Rectal smooth muscle tissue (tissue), 1 donor: ENCODE data around the gene SMAD7.

ENCODE experiments used
- H3K27ac ChIP-seq: one replicate; pipeline ENCODE4 v1.7.0; 2013; ENCODE audit warnings: low read depth, low read length, inconsistent platforms
- H3K27me3 ChIP-seq: one replicate; pipeline ENCODE4 v1.7.0; 2013; ENCODE audit warnings: low read length; ENCODE audit not compliant: control insufficient read depth, insufficient read depth
- H3K36me3 ChIP-seq: one replicate; pipeline ENCODE4 v1.7.0; 2013; ENCODE audit warnings: low read length; ENCODE audit not compliant: control insufficient read depth, insufficient read depth
- H3K4me1 ChIP-seq: one replicate; pipeline ENCODE4 v1.7.0; 2013; ENCODE audit warnings: low read length; ENCODE audit not compliant: control insufficient read depth, insufficient read depth
- H3K4me3 ChIP-seq: one replicate; pipeline ENCODE4 v1.7.0; 2013; ENCODE audit warnings: low read length
- H3K9ac ChIP-seq: one replicate; pipeline ENCODE4 v1.7.0; 2013; ENCODE audit warnings: low read length

The SMAD7 gene

GRCh38 chr18:48893608-48894600 lies 56.9 kb downstream of the SMAD7 start:
- no peak overlapping the region for H3K27ac ChIP-seq
- H3K27me3 ChIP-seq, result no peaks in the 10 kb centered on the region
- no peaks in the 10 kb centered on the region for H3K4me1 ChIP-seq
- H3K9ac ChIP-seq, result no peak overlapping the region
- no peaks in the 10 kb centered on the region for H3K36me3 ChIP-seq
- H3K4me3 ChIP-seq, result no peak overlapping the region

GRCh38 chr18:48893061-48893607 lies 57.6 kb downstream of the SMAD7 start:
- Histone ChIP-seq H3K9ac (no peak overlapping the region), H3K4me1 (no peaks in the 10 kb centered on the region), H3K27me3 (no peaks in the 10 kb centered on the region)

GRCh38 chr18:48892146-48892855 lies 58.5 kb downstream of the SMAD7 start:
- Histone ChIP-seq H3K4me1 (no peaks in the 10 kb centered on the region), H3K9ac (no peak overlapping the region), H3K27ac (no peak overlapping the region)

More at GRCh38 chr18:48893061-48893607, 57.6 kb downstream of the SMAD7 start:
- Histone ChIP-seq H3K4me3 (no peak overlapping the region), H3K36me3 (no peaks in the 10 kb centered on the region), H3K27ac (no peak overlapping the region)

GRCh38 chr18:48891721-48892120 lies 59.0 kb downstream of the SMAD7 start:
- no peaks in the 10 kb centered on the region for H3K4me1 ChIP-seq
- no peak overlapping the region for H3K4me3 ChIP-seq
- no peaks in the 10 kb centered on the region for H3K36me3 ChIP-seq
- H3K27ac ChIP-seq, result no peak overlapping the region
- no peaks in the 10 kb centered on the region for H3K27me3 ChIP-seq
- no peak overlapping the region for H3K9ac ChIP-seq

More at GRCh38 chr18:48892146-48892855, 58.5 kb downstream of the SMAD7 start:
- Histone ChIP-seq H3K36me3 (no peaks in the 10 kb centered on the region), H3K4me3 (no peak overlapping the region), H3K27me3 (no peaks in the 10 kb centered on the region)

- Histone ChIP-seq H3K27me3 (no peaks in the 10 kb centered on the region), H3K4me3 (no peak overlapping the region), H3K27ac (no peak overlapping the region), H3K9ac (no peak overlapping the region), H3K4me1 (no peaks in the 10 kb centered on the region), H3K36me3 (no peaks in the 10 kb centered on the region)
Observed at GRCh38 chr18:48889981-48890762, 60.6 kb downstream of the SMAD7 start.

- no peak overlapping the region for H3K27ac ChIP-seq
- no peaks in the 10 kb centered on the region for H3K27me3 ChIP-seq
- no peak overlapping the region for H3K4me3 ChIP-seq
- H3K36me3 ChIP-seq, result no peaks in the 10 kb centered on the region
- no peaks in the 10 kb centered on the region for H3K4me1 ChIP-seq
- no peak overlapping the region for H3K9ac ChIP-seq
Observed at GRCh38 chr18:48889115-48889941, 61.4 kb downstream of the SMAD7 start.

- no peaks in the 10 kb centered on the region for H3K36me3 ChIP-seq
- no peak overlapping the region for H3K4me3 ChIP-seq
- no peaks in the 10 kb centered on the region for H3K4me1 ChIP-seq
- H3K27me3 ChIP-seq, result no peaks in the 10 kb centered on the region
- H3K9ac ChIP-seq, result no peak overlapping the region
- no peak overlapping the region for H3K27ac ChIP-seq
Observed at GRCh38 chr18:48888773-48889080, 62.0 kb downstream of the SMAD7 start.

GRCh38 chr18:48887905-48888772 lies 62.6 kb downstream of the SMAD7 start:
- Histone ChIP-seq H3K27ac (no peak overlapping the region), H3K9ac (no peak overlapping the region), H3K36me3 (no peaks in the 10 kb centered on the region), H3K27me3 (no peaks in the 10 kb centered on the region), H3K4me1 (no peaks in the 10 kb centered on the region), H3K4me3 (no peak overlapping the region)

GRCh38 chr18:48887294-48887904 lies 63.4 kb downstream of the SMAD7 start:
- no peak overlapping the region for H3K27ac ChIP-seq
- no peaks in the 10 kb centered on the region for H3K36me3 ChIP-seq
- no peak overlapping the region for H3K9ac ChIP-seq
- no peak overlapping the region for H3K4me3 ChIP-seq
- no peaks in the 10 kb centered on the region for H3K27me3 ChIP-seq
- no peaks in the 10 kb centered on the region for H3K4me1 ChIP-seq

GRCh38 chr18:48886520-48887293 lies 64.1 kb downstream of the SMAD7 start:
- Histone ChIP-seq H3K4me3 (no peak overlapping the region), H3K36me3 (no peaks in the 10 kb centered on the region), H3K9ac (no peak overlapping the region), H3K4me1 (no peaks in the 10 kb centered on the region), H3K27ac (no peak overlapping the region), H3K27me3 (no peaks in the 10 kb centered on the region)
